Nephron progenitor cell (in vitro differentiated cells): ENCODE measurements around the gene SUN2.
A peak's percentile ranks its signal among the peaks of the same experiment; 100 is the strongest.

Experiments
- DNase-seq: peaks from one replicate; pipeline ENCODE4 v3.0.0; 2021
- H3K27ac Mint-ChIP-seq: 2 replicates; pipeline ENCODE4 v1.8.0; 2021; ENCODE audit warnings: mild to moderate bottlenecking, moderate library complexity, mixed read lengths
- H3K27me3 Mint-ChIP-seq: 2 replicates; pipeline ENCODE4 v1.8.0; 2021; ENCODE audit warnings: mild to moderate bottlenecking, low read depth, mixed read lengths; ENCODE audit not compliant: poor library complexity
- H3K36me3 Mint-ChIP-seq: 2 replicates; pipeline ENCODE4 v1.8.0; 2021; ENCODE audit warnings: low read depth, mixed read lengths
- H3K4me1 Mint-ChIP-seq: 2 replicates; pipeline ENCODE4 v1.8.0; 2021; ENCODE audit warnings: mixed read lengths
- H3K4me3 Mint-ChIP-seq: 2 replicates; pipeline ENCODE4 v1.8.0; 2021; ENCODE audit warnings: mild to moderate bottlenecking, moderate library complexity, mixed read lengths
- H3K9me3 Mint-ChIP-seq: 2 replicates; pipeline ENCODE4 v1.8.0; 2021; ENCODE audit warnings: mild to moderate bottlenecking, moderate library complexity, mixed read lengths
- CTCF ChIP-seq: fragments of 200-600 bp; sonication (generic); IDR thresholded peaks from 2 replicates; pipeline ENCODE4 v1.5.0; 2021; ENCODE audit warnings: antibody characterized with exemption

Gene SUN2

GRCh38 chr22:38782402-38783094 lies 26.8 kb upstream of the SUN2 start:
- H3K4me1 Mint-ChIP-seq: peaks cover 29% of the 10 kb centered on the region
- no peaks in the 10 kb centered on the region for H3K9me3 Mint-ChIP-seq
- DNase-seq: peak; percentile 42
- no peak for TF ChIP-seq CTCF
- no peaks in the 10 kb centered on the region for H3K27me3 Mint-ChIP-seq
- peak overlapping the region; percentile 94 for H3K27ac Mint-ChIP-seq
- H3K4me3 Mint-ChIP-seq: peak overlapping the region; percentile 44
- H3K36me3 Mint-ChIP-seq: peaks cover 31% of the 10 kb centered on the region

DNA sequence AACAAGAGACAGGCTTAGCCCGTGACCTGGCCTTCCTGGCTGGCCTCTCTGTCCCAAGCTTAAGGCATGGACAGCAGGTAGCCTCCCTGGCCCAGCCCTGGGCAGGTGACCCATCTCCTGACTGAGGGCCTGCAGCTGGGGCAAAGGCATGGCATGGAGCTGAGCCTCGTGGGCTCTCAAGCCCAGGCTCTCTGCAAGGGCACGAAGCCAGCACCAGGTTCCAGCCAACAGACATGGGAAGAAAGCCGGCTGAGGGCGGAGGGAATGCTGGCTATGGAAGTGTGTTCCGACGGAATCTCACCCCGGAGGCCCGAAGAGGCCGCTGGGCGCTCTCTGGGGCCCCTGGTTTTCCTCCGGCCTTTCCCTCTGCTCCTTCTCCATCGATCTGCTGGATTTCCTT lies 25.2 kb upstream of the SUN2 start:
- peaks cover 31% of the 10 kb centered on the region for H3K36me3 Mint-ChIP-seq
- no peak for DNase-seq
- H3K4me3 Mint-ChIP-seq: no peak overlapping the region
- H3K27ac Mint-ChIP-seq: no peak overlapping the region
- no peaks in the 10 kb centered on the region for H3K9me3 Mint-ChIP-seq
- no peak for TF ChIP-seq CTCF
- no peaks in the 10 kb centered on the region for H3K27me3 Mint-ChIP-seq
- H3K4me1 Mint-ChIP-seq: peaks cover 34% of the 10 kb centered on the region

- peaks cover 22% of the 10 kb centered on the region for H3K4me1 Mint-ChIP-seq
- no peak overlapping the region for H3K4me3 Mint-ChIP-seq
- peaks cover 3% of the 10 kb centered on the region for H3K27me3 Mint-ChIP-seq
- no peak for TF ChIP-seq CTCF
- DNase-seq: no peak
- H3K9me3 Mint-ChIP-seq: no peaks in the 10 kb centered on the region
- peak overlapping the region; percentile 79 for H3K27ac Mint-ChIP-seq
- H3K36me3 Mint-ChIP-seq: peaks cover 23% of the 10 kb centered on the region
These were observed 21.4 kb upstream of the SUN2 start for GRCh38 chr22:38777087-38777671.

DNA sequence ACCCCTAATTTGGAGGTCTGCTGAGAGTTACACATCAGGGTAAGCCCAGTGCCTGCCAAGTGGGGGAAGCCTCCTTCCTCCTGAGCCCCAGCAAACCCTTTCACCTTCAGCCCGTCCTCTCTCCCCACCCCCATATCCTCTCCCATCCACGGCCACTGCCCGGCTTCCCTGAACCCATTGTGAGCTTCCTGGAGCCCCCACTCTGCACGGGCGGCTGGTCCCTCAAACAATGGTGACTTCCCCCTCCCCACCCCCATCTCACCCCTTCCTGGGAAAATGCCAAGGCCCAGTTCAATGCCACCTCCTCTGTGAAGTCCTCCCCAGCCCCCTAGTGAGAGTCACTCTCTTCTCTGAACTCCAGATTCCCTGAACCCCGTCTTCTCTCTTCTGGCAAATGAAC lies 20.3 kb upstream of the SUN2 start:
- H3K27ac Mint-ChIP-seq: no peak overlapping the region
- TF ChIP-seq CTCF: no peak
- peaks cover 3% of the 10 kb centered on the region for H3K27me3 Mint-ChIP-seq
- peaks cover 21% of the 10 kb centered on the region for H3K4me1 Mint-ChIP-seq
- no peak for DNase-seq
- H3K9me3 Mint-ChIP-seq: no peaks in the 10 kb centered on the region
- peaks cover 14% of the 10 kb centered on the region for H3K36me3 Mint-ChIP-seq
- no peak overlapping the region for H3K4me3 Mint-ChIP-seq

GRCh38 chr22:38775656-38776055 lies 19.9 kb upstream of the SUN2 start:
- H3K4me3 Mint-ChIP-seq: no peak overlapping the region
- peaks cover 25% of the 10 kb centered on the region for H3K4me1 Mint-ChIP-seq
- no peaks in the 10 kb centered on the region for H3K9me3 Mint-ChIP-seq
- DNase-seq: no peak
- peaks cover 5% of the 10 kb centered on the region for H3K27me3 Mint-ChIP-seq
- H3K27ac Mint-ChIP-seq: peak overlapping the region; percentile 83
- no peak for TF ChIP-seq CTCF
- H3K36me3 Mint-ChIP-seq: peaks cover 14% of the 10 kb centered on the region
